PC-9 (cell line): ENCODE data around the gene NAE1. TPM values are rescaled to one million over a fixed set of nuclear protein-coding genes. Genes with fewer than 3 reads are reported as not detected.
A peak's percentile ranks its signal among the peaks of the same experiment; 100 is the strongest.

Experiments used
- BruUV-seq: library from RNA; stranded (reverse); fragments of 400-500 nt; replicated peaks from 2 replicates; lab custom pipeline; 2021; lab: Mats Ljungman, UMichigan
- CTCF ChIA-PET: fragments of 300-600 bp; sonication (Branson Sonifier 250); formaldehyde crosslinking; loops from one replicate; lab custom pipeline; 2022; ENCODE audit warnings: antibody characterized with exemption; lab: Charles Lee
- POLR2A ChIA-PET: fragments of 300-600 bp; sonication (Branson Sonifier 250); formaldehyde crosslinking; loops from one replicate; lab custom pipeline; 2022; ENCODE audit warnings: antibody characterized with exemption; ENCODE audit not compliant: unreplicated experiment; lab: Charles Lee
- DNase-seq, 2 experiments: peaks; one replicate each; pipeline versions ENCODE4 v3.0.0 to v3.0.0-alpha.2; 2015 to 2022; ENCODE audit warnings: mixed read lengths in 1 of 2
- H2AFZ ChIP-seq: fragments of 200-600 bp; sonication (generic); 2 replicates; pipeline ENCODE4 v1.8.1; 2017; ENCODE audit warnings: antibody characterized with exemption
- H3F3A ChIP-seq: fragments of 200-600 bp; sonication (generic); 2 replicates; pipeline ENCODE4 v1.8.1; 2017; ENCODE audit warnings: antibody characterized with exemption, mild to moderate bottlenecking, low read depth; ENCODE audit not compliant: insufficient read depth
- H3K27ac ChIP-seq: fragments of 200-600 bp; sonication (generic); 2 replicates; pipeline ENCODE4 v1.6.1; 2016; ENCODE audit warnings: mixed run types
- H3K27me3 ChIP-seq: fragments of 200-600 bp; sonication (generic); 2 replicates; pipeline ENCODE4 v1.6.1; 2016; ENCODE audit warnings: low read depth, mixed run types; ENCODE audit not compliant: insufficient read depth
- H3K36me3 ChIP-seq: fragments of 200-600 bp; sonication (generic); 2 replicates; pipeline ENCODE4 v1.6.1; 2016; ENCODE audit warnings: low read depth, mixed run types
- H3K4me1 ChIP-seq: fragments of 200-600 bp; sonication (generic); replicated peaks from 2 replicates; pipeline ENCODE4 v1.6.1; 2016; ENCODE audit warnings: mixed run types; ENCODE audit not compliant: insufficient read depth
- H3K4me2 ChIP-seq: fragments of 200-600 bp; sonication (generic); 2 replicates; pipeline ENCODE4 v1.6.1; 2017; ENCODE audit warnings: mixed run types
- H3K4me3 ChIP-seq: fragments of 200-600 bp; sonication (generic); 2 replicates; pipeline ENCODE4 v1.6.1; 2016; ENCODE audit warnings: mixed run types
- H3K79me2 ChIP-seq: fragments of 200-600 bp; sonication (generic); 2 replicates; pipeline ENCODE4 v1.6.1; 2017; ENCODE audit warnings: low read depth, mixed run types
- H3K9me2 ChIP-seq: fragments of 200-600 bp; sonication (generic); 2 replicates; pipeline ENCODE4 v1.8.1; 2017; ENCODE audit warnings: mild to moderate bottlenecking; ENCODE audit not compliant: insufficient read depth
- H3K9me3 ChIP-seq: fragments of 200-600 bp; sonication (generic); 2 replicates; pipeline ENCODE4 v1.8.1; 2016; ENCODE audit warnings: low read depth; ENCODE audit not compliant: insufficient read depth
- H4K20me1 ChIP-seq: fragments of 200-600 bp; sonication (generic); 2 replicates; pipeline ENCODE4 v1.8.1; 2017; ENCODE audit not compliant: insufficient read depth
- EZH2 ChIP-seq: fragments of 200-600 bp; sonication (generic); IDR thresholded peaks from 2 replicates; pipeline ENCODE4 v1.8.0; 2017; ENCODE audit warnings: antibody characterized with exemption, low read depth
- intact Hi-C: fragments of 100-400 bp; cut with micrococcal nuclease; formaldehyde crosslinking; loops from one replicate; pipeline ENCODE4 v1.10.0; 2022; ENCODE audit not compliant: unreplicated experiment
- total RNA-seq: library from RNA; stranded (reverse); gene quantifications from 2 replicates; pipeline ENCODE4 v1.2.3, GENCODE V29; 2021
- TF ChIP-seq, protein P1 (sequence below): fragments of 200-600 bp; sonication (generic); conservative IDR thresholded peaks from 2 replicates; pipeline ENCODE4 v1.6.1; 2017; ENCODE audit warnings: mixed run types, antibody characterized with exemption, mild to moderate bottlenecking, moderate library complexity

Gene NAE1
- total RNA-seq, 1 experiment from 2014 or later = 72.7 TPM

DNA sequence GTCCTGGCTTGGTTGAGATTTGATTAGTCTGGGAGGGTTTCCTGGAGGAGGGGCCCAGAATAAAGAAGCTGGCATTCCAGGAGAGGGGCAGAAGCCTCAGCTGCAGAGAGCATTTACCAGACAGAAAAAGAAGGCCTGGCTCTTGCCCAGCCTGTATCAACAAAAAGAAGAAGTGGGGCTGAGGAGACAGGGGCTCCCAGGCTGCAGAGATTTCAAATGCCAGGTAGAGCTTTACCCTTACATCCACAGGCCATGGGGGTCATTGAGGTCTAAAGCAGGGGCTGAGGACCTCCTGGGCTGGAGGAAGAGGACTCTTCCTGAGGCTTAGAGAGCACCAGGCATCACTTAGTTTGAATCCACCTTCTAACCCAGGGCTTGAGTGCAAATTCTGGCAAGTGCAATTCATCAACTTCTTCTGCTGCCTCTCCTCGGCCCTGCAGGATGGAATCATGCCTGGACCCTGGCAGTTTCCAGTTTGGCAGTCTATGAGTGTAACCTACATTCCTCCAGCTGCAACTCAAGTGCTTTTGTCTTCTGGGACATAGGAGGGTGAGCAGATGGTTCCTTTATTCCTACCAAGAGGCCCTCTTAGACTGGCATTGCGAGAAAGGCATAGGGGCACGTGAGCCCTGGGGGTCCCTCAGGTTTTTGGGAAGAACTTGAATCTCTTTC, 28.8 kb upstream of the NAE1 start:
- no peaks in the 10 kb centered on the region for H3K4me1 ChIP-seq
- CTCF ChIA-PET = interaction anchor here (0.5 to 0.6 kb wide), 2 partner anchors 8 to 15 kb away, joined by 3 to 30 read pairs; no protein-coding TSS in a partner anchor
- intact Hi-C loops = no loop called here
- H3K4me3 ChIP-seq = no peak overlapping the region
- BruUV-seq = no TSS peak
- no peaks in the 10 kb centered on the region for H3K36me3 ChIP-seq
- H3K27me3 ChIP-seq = no peaks in the 10 kb centered on the region
- H3K27ac ChIP-seq = no peak overlapping the region
- H3K4me2 ChIP-seq = peak overlapping the region; percentile 8; the same call in 1 of the 2 replicates
- H4K20me1 ChIP-seq = no peaks in the 10 kb centered on the region
- H3K79me2 ChIP-seq = no peaks in the 10 kb centered on the region
- TF ChIP-seq, protein P1, sequence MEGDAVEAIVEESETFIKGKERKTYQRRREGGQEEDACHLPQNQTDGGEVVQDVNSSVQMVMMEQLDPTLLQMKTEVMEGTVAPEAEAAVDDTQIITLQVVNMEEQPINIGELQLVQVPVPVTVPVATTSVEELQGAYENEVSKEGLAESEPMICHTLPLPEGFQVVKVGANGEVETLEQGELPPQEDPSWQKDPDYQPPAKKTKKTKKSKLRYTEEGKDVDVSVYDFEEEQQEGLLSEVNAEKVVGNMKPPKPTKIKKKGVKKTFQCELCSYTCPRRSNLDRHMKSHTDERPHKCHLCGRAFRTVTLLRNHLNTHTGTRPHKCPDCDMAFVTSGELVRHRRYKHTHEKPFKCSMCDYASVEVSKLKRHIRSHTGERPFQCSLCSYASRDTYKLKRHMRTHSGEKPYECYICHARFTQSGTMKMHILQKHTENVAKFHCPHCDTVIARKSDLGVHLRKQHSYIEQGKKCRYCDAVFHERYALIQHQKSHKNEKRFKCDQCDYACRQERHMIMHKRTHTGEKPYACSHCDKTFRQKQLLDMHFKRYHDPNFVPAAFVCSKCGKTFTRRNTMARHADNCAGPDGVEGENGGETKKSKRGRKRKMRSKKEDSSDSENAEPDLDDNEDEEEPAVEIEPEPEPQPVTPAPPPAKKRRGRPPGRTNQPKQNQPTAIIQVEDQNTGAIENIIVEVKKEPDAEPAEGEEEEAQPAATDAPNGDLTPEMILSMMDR = no peak
- no peak for TF ChIP-seq EZH2
- POLR2A ChIA-PET = no interaction called here
- no peaks in the 10 kb centered on the region for H3K9me2 ChIP-seq
- peaks cover 8% of the 10 kb centered on the region; the same call in 1 of the 2 replicates for H3F3A ChIP-seq
- H2AFZ ChIP-seq = no peak overlapping the region
- no peak for DNase-seq
- H3K9me3 ChIP-seq = no peaks in the 10 kb centered on the region

DNA sequence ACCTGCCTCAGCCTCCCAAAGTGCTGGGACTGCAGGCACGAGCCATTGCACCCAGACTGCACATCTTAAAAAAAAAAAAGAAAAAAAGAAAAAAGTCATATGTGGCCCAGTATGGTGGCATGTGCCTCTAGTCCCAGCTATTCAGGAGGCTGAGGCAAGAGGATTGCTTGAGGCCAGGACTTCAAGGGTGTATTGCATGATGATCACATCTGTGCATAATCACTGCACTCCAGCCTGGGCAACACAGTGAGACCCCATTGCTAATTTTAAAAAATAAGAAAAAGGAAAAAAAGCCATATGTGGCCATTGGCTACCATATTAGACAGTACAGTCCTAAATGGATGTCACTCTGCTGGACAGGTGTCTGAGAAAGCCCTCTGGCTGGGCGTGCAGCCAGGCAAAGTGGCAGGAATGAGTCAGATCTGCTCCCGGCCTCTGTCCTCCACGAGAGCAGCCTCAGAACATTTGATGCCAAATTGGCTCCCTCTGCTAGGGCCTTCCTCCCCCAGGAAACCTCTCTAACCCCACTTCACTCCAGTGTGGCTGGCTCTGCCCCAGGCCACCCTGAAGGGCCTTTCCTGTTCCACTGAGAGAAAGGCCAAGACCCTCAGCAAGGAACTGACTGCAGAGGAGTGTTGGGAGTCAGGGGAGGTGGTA, 28.1 kb upstream of the NAE1 start:
- Histone ChIP-seq H3F3A (peaks cover 8% of the 10 kb centered on the region; the same call in 1 of the 2 replicates), H3K4me3 (no peak overlapping the region), H3K36me3 (no peaks in the 10 kb centered on the region), H3K27me3 (no peaks in the 10 kb centered on the region), H2AFZ (no peak overlapping the region), H3K4me2 (peak overlapping the region; percentile 8; the same call in 1 of the 2 replicates), H3K27ac (no peak overlapping the region), H3K9me3 (no peaks in the 10 kb centered on the region), H3K9me2 (no peaks in the 10 kb centered on the region), H4K20me1 (no peaks in the 10 kb centered on the region; the same call in 1 of the 2 replicates), H3K4me1 (no peaks in the 10 kb centered on the region), H3K79me2 (no peaks in the 10 kb centered on the region)
- POLR2A ChIA-PET = no interaction called here
- intact Hi-C loops = no loop called here
- TF ChIP-seq, protein P1 = no peak
- TF ChIP-seq EZH2 = no peak
- peak; percentile 72 to 76 for DNase-seq
- CTCF ChIA-PET = interaction anchor here (0.6 kb wide), 1 partner anchor 9 kb away, joined by 3 read pairs; no protein-coding TSS in a partner anchor
- BruUV-seq = no TSS peak

DNA sequence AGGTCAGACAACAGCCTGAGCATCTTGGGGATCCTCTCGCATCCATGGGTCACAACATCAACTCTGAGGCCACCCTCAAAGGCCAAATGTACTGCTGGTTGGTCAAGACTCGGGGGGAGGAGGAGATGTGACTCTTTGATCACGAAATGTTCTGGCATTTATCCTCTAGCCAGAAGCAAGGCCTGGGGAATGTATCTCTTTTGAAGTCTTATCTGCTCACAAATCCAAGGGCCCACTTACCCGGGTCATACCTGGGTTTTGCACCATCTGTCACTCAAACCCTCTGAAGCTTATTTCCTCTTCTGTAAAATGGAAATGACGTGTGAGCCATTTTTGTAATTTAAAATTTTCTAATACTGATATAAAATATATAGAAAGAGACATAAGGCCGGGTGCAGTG, 26.7 kb upstream of the NAE1 start:
- H3F3A ChIP-seq = peaks cover 8% of the 10 kb centered on the region; the same call in 1 of the 2 replicates
- H4K20me1 ChIP-seq = no peaks in the 10 kb centered on the region; the same call in 1 of the 2 replicates
- H3K79me2 ChIP-seq = no peaks in the 10 kb centered on the region
- no peak overlapping the region for H3K4me2 ChIP-seq
- H3K4me1 ChIP-seq = no peaks in the 10 kb centered on the region
- POLR2A ChIA-PET = interaction anchor here (0.7 kb wide), 1 partner anchor 47 kb away, joined by 4 read pairs; no protein-coding TSS in a partner anchor
- H3K27ac ChIP-seq = no peak overlapping the region
- H2AFZ ChIP-seq = no peak overlapping the region
- intact Hi-C loops = no loop called here
- CTCF ChIA-PET = no interaction called here
- H3K9me3 ChIP-seq = no peaks in the 10 kb centered on the region
- H3K36me3 ChIP-seq = no peaks in the 10 kb centered on the region
- BruUV-seq = no TSS peak
- no peaks in the 10 kb centered on the region for H3K27me3 ChIP-seq
- H3K4me3 ChIP-seq = no peak overlapping the region
- DNase-seq = no peak
- H3K9me2 ChIP-seq = no peaks in the 10 kb centered on the region
- TF ChIP-seq EZH2 = no peak
- TF ChIP-seq, protein P1 = no peak
